ENCODE data around the gene RGS19.
"Not testable (repeated sequence)": the region's sequence is repeated elsewhere in the genome, so short reads cannot be mapped to it uniquely, and the experiment has no call there.

DNA sequence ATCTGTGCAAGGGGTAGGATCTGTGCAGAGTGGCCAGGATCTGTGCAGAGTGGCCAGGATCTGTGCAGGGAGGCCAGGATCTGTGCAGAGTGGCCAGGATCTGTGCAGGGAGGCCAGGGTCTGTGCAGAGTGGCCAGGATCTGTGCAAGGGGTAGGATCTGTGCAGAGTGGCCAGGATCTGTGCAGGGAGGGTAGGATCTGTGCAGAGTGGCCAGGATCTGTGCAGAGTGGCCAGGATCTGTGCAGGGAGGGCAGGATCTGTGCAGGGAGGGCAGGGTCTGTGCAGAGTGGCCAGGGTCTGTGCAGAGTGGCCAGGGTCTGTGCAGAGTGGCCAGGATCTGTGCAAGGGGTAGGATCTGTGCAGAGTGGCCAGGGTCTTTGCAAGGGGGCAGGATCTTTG, 9.3 kb upstream of the RGS19 start:
- TF ChIP-seq, protein P1, sequence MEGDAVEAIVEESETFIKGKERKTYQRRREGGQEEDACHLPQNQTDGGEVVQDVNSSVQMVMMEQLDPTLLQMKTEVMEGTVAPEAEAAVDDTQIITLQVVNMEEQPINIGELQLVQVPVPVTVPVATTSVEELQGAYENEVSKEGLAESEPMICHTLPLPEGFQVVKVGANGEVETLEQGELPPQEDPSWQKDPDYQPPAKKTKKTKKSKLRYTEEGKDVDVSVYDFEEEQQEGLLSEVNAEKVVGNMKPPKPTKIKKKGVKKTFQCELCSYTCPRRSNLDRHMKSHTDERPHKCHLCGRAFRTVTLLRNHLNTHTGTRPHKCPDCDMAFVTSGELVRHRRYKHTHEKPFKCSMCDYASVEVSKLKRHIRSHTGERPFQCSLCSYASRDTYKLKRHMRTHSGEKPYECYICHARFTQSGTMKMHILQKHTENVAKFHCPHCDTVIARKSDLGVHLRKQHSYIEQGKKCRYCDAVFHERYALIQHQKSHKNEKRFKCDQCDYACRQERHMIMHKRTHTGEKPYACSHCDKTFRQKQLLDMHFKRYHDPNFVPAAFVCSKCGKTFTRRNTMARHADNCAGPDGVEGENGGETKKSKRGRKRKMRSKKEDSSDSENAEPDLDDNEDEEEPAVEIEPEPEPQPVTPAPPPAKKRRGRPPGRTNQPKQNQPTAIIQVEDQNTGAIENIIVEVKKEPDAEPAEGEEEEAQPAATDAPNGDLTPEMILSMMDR (IDR thresholded peaks at IDR 0.05) = not testable (repeated sequence)
- TF ChIP-seq POLR2A (IDR thresholded peaks at IDR 0.05) = not testable (repeated sequence)
